HEK293 (cell line): ENCODE results near the gene TAS1R3.
A peak's percentile ranks its signal among the peaks of the same experiment; 100 is the strongest.

ENCODE experiments used
- CTCF ChIA-PET: fragments of 350-600 bp; formaldehyde crosslinking; extraction: SDS; loops from one replicate; lab custom pipeline; 2021; ENCODE audit warnings: antibody characterized with exemption; lab: Yijun Ruan, JAX
- POLR2A ChIA-PET: fragments of 300-600 bp; formaldehyde crosslinking; extraction: SDS; loops from one replicate; lab custom pipeline; 2020; ENCODE audit warnings: antibody characterized with exemption, inconsistent platforms; lab: Yijun Ruan, JAX
- H3K27ac ChIP-seq: fragments of 200-500 bp; sonication (Bioruptor generic); 2 replicates; pipeline ENCODE4 v1.5.1; 2014; ENCODE audit warnings: low read depth, low read length, control low read depth, inconsistent platforms; ENCODE audit errors: extremely low read depth
- H3K36me3 ChIP-seq, 2 experiments: fragments of 200-500 bp in 1 of 2; sonication (Bioruptor generic) in 1 of 2; 1 replicate in 1 of 2; 2 replicates in 1 of 2; pipeline ENCODE4 v1.5.1; 2014 to 2017; ENCODE audit warnings: inconsistent platforms in 2 of 2, low read length in 2 of 2; ENCODE audit not compliant: control insufficient read depth in 2 of 2, insufficient read depth in 1 of 2
- H3K4me1 ChIP-seq: fragments of 200-500 bp; sonication (Bioruptor generic); 2 replicates; pipeline ENCODE4 v1.5.1; 2014; ENCODE audit warnings: mild to moderate bottlenecking, low read length, inconsistent platforms; ENCODE audit not compliant: control insufficient read depth, insufficient read depth
- H3K4me3 ChIP-seq: 2 replicates; pipeline ENCODE4 v1.5.1; 2011; ENCODE audit warnings: low read depth, mild to moderate bottlenecking, control low read depth, low read length, moderate library complexity
- H3K9me3 ChIP-seq: fragments of 200-500 bp; sonication (Bioruptor generic); 2 replicates; pipeline ENCODE4 v1.5.1; 2014; ENCODE audit warnings: low read depth, low read length, inconsistent platforms; ENCODE audit not compliant: control insufficient read depth, insufficient read depth
- HOXC10 ChIP-seq: sonication (generic); formaldehyde crosslinking; IDR thresholded peaks from 2 replicates; pipeline ENCODE4 v1.8.1; 2023; ENCODE audit warnings: mild to moderate bottlenecking, missing genetic modification reagents
- KLF1 ChIP-seq: fragments of 450-650 bp; formaldehyde crosslinking; IDR thresholded peaks from 2 replicates; pipeline ENCODE4 v1.5.1; 2016; ENCODE audit warnings: missing biosample characterization, missing genetic modification characterization
- KLF7 ChIP-seq: fragments of 450-650 bp; formaldehyde crosslinking; IDR thresholded peaks from 2 replicates; pipeline ENCODE4 v1.5.1; 2016; ENCODE audit warnings: missing biosample characterization, missing genetic modification characterization, borderline replicate concordance
- OSR2 ChIP-seq: fragments of 450-650 bp; formaldehyde crosslinking; IDR thresholded peaks from 2 replicates; pipeline ENCODE4 v1.5.1; 2016; ENCODE audit warnings: missing biosample characterization, missing genetic modification characterization
- ZNF155 ChIP-seq: fragments of 450-650 bp; formaldehyde crosslinking; IDR thresholded peaks from 2 replicates; pipeline ENCODE4 v1.5.1; 2016; ENCODE audit warnings: missing biosample characterization, missing genetic modification characterization
- ZNF184 ChIP-seq: fragments of 450-650 bp; IDR thresholded peaks from 2 replicates; pipeline ENCODE4 v1.5.1; 2018; ENCODE audit warnings: missing biosample characterization, mild to moderate bottlenecking, missing genetic modification characterization
- ZNF596 ChIP-seq: fragments of 450-650 bp; IDR thresholded peaks from 2 replicates; pipeline ENCODE4 v1.5.0; 2018; ENCODE audit warnings: missing biosample characterization, mild to moderate bottlenecking, missing genetic modification characterization, moderate library complexity
- ZNF600 ChIP-seq: fragments of 450-650 bp; formaldehyde crosslinking; IDR thresholded peaks from 2 replicates; pipeline ENCODE4 v1.5.1; 2016; ENCODE audit warnings: missing biosample characterization, missing genetic modification characterization
- TF ChIP-seq, protein P1 (sequence below): fragments of 450-650 bp; formaldehyde crosslinking; IDR thresholded peaks from 2 replicates; pipeline ENCODE4 v1.5.1; 2016; ENCODE audit warnings: missing biosample characterization, missing genetic modification characterization, borderline replicate concordance
- TF ChIP-seq, protein P2 (sequence below): fragments of 450-650 bp; formaldehyde crosslinking; IDR thresholded peaks from 2 replicates; pipeline ENCODE4 v1.5.1; 2016; ENCODE audit warnings: missing biosample characterization, missing genetic modification characterization
- TF ChIP-seq, protein P3 (sequence below): fragments of 450-650 bp; formaldehyde crosslinking; IDR thresholded peaks from 2 replicates; pipeline ENCODE4 v1.5.1; 2016; ENCODE audit warnings: missing biosample characterization, missing genetic modification characterization

TAS1R3 gene

DNA sequence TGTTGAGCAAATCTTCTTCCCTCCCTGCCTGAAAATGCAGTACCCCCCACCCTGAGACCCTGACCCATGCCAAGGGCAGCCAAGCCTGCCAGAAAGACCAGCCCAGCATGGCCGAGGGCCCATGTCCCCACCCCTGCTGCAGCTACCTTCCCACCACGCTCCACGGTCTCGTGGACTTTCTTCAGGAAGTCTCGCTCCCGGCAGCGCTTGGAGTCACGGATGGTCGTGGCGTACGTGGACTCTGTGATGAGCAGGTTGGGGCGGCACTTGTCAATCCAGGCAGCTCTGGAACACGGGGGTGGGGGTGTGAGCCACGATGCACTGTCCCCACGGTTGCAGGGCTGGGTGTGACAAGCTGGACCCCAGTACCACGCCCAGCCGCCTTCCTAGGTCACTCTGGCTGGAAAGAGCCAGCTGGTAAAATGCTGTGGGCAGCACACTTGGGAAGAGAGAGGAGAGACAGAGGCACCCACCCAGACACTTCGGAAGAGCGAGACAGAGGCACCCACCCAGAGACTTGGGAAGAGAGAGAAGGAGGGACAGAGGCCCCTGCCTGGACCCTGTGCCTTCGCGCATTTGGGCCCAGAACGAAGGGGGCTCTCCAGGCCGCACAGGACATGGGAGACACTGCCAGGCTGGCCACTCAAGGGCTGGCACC is 16.3 kb upstream of the TAS1R3 start:
- TF ChIP-seq KLF1 (tag by site-specific recombination) (peak; percentile 46; the same call in 1 of the 2 replicates), OSR2 (no peak), ZNF596 (tag by site-specific recombination) (0 out of 2 replicates have a peak, but pooled peaks have one; percentile 34), ZNF155 (tag by site-specific recombination) (no peak), HOXC10 (CRISPR knock-in tag) (no peak), ZNF600 (tag by site-specific recombination) (0 out of 2 replicates have a peak, but pooled peaks have one; percentile 17)
- peaks cover 20 to 83% of the 10 kb centered on the region in 2 experiments for H3K36me3 ChIP-seq
- H3K4me3 ChIP-seq, result no peak overlapping the region
- ChIA-PET POLR2A (interaction anchor here (0.5 to 1.3 kb wide), 2 partner anchors 13 to 29 kb away, joined by 3 to 4 read pairs; no protein-coding TSS in a partner anchor), CTCF (no interaction called here)
- H3K9me3 ChIP-seq, result no peaks in the 10 kb centered on the region
- H3K27ac ChIP-seq, result no peak overlapping the region
- peaks cover 17% of the 10 kb centered on the region for H3K4me1 ChIP-seq

DNA sequence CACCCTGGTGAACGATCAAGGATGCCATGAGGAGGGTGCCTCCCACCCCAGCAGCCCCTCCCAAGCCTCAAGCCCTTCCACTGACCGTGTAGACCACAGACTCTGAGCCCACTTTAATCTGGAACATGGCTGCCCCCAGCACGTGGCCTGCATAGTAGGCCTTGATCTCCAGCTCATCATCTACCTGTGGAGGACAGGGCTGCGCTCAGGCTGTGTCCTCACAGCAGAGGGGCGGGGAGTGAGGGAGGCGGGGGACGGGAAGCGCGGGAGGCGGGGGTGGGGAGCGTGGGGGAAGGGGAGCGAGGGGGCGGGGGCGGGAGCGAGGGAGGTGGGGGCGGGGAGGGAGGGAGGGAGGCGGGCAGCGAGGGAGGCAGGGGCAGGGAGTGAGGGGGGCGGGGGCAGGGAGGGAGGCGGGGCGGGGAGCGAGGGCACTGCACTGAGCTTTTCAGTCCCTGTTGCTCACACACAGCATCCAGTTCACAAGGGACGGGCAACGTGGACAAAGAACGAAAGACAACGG is 15.6 kb upstream of the TAS1R3 start:
- H3K4me1 ChIP-seq, result peaks cover 17% of the 10 kb centered on the region
- H3K27ac ChIP-seq, result no peak overlapping the region
- H3K9me3 ChIP-seq, result no peaks in the 10 kb centered on the region
- TF ChIP-seq KLF7, result no peak
- TF ChIP-seq, protein P1, sequence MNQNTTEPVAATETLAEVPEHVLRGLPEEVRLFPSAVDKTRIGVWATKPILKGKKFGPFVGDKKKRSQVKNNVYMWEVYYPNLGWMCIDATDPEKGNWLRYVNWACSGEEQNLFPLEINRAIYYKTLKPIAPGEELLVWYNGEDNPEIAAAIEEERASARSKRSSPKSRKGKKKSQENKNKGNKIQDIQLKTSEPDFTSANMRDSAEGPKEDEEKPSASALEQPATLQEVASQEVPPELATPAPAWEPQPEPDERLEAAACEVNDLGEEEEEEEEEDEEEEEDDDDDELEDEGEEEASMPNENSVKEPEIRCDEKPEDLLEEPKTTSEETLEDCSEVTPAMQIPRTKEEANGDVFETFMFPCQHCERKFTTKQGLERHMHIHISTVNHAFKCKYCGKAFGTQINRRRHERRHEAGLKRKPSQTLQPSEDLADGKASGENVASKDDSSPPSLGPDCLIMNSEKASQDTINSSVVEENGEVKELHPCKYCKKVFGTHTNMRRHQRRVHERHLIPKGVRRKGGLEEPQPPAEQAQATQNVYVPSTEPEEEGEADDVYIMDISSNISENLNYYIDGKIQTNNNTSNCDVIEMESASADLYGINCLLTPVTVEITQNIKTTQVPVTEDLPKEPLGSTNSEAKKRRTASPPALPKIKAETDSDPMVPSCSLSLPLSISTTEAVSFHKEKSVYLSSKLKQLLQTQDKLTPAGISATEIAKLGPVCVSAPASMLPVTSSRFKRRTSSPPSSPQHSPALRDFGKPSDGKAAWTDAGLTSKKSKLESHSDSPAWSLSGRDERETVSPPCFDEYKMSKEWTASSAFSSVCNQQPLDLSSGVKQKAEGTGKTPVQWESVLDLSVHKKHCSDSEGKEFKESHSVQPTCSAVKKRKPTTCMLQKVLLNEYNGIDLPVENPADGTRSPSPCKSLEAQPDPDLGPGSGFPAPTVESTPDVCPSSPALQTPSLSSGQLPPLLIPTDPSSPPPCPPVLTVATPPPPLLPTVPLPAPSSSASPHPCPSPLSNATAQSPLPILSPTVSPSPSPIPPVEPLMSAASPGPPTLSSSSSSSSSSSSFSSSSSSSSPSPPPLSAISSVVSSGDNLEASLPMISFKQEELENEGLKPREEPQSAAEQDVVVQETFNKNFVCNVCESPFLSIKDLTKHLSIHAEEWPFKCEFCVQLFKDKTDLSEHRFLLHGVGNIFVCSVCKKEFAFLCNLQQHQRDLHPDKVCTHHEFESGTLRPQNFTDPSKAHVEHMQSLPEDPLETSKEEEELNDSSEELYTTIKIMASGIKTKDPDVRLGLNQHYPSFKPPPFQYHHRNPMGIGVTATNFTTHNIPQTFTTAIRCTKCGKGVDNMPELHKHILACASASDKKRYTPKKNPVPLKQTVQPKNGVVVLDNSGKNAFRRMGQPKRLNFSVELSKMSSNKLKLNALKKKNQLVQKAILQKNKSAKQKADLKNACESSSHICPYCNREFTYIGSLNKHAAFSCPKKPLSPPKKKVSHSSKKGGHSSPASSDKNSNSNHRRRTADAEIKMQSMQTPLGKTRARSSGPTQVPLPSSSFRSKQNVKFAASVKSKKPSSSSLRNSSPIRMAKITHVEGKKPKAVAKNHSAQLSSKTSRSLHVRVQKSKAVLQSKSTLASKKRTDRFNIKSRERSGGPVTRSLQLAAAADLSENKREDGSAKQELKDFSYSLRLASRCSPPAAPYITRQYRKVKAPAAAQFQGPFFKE (tag by site-specific recombination), result no peak
- no peak for TF ChIP-seq ZNF184 (tag by site-specific recombination)
- TF ChIP-seq, protein P2, sequence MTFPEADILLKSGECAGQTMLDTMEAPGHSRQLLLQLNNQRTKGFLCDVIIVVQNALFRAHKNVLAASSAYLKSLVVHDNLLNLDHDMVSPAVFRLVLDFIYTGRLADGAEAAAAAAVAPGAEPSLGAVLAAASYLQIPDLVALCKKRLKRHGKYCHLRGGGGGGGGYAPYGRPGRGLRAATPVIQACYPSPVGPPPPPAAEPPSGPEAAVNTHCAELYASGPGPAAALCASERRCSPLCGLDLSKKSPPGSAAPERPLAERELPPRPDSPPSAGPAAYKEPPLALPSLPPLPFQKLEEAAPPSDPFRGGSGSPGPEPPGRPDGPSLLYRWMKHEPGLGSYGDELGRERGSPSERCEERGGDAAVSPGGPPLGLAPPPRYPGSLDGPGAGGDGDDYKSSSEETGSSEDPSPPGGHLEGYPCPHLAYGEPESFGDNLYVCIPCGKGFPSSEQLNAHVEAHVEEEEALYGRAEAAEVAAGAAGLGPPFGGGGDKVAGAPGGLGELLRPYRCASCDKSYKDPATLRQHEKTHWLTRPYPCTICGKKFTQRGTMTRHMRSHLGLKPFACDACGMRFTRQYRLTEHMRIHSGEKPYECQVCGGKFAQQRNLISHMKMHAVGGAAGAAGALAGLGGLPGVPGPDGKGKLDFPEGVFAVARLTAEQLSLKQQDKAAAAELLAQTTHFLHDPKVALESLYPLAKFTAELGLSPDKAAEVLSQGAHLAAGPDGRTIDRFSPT (tag by site-specific recombination), result no peak
- TF ChIP-seq, protein P3, sequence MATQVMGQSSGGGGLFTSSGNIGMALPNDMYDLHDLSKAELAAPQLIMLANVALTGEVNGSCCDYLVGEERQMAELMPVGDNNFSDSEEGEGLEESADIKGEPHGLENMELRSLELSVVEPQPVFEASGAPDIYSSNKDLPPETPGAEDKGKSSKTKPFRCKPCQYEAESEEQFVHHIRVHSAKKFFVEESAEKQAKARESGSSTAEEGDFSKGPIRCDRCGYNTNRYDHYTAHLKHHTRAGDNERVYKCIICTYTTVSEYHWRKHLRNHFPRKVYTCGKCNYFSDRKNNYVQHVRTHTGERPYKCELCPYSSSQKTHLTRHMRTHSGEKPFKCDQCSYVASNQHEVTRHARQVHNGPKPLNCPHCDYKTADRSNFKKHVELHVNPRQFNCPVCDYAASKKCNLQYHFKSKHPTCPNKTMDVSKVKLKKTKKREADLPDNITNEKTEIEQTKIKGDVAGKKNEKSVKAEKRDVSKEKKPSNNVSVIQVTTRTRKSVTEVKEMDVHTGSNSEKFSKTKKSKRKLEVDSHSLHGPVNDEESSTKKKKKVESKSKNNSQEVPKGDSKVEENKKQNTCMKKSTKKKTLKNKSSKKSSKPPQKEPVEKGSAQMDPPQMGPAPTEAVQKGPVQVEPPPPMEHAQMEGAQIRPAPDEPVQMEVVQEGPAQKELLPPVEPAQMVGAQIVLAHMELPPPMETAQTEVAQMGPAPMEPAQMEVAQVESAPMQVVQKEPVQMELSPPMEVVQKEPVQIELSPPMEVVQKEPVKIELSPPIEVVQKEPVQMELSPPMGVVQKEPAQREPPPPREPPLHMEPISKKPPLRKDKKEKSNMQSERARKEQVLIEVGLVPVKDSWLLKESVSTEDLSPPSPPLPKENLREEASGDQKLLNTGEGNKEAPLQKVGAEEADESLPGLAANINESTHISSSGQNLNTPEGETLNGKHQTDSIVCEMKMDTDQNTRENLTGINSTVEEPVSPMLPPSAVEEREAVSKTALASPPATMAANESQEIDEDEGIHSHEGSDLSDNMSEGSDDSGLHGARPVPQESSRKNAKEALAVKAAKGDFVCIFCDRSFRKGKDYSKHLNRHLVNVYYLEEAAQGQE, result no peak
- POLR2A ChIA-PET, result interaction anchor here (0.5 to 1.3 kb wide), 2 partner anchors 14 to 28 kb away, joined by 3 to 4 read pairs; no protein-coding TSS in a partner anchor
- CTCF ChIA-PET, result no interaction called here
- H3K4me3 ChIP-seq, result no peak overlapping the region
- H3K36me3 ChIP-seq, result peaks cover 20 to 83% of the 10 kb centered on the region in 2 experiments
